K562 (cell line): Measurements from ENCODE around the gene HAPLN3. TPM values are rescaled to one million over a fixed set of nuclear protein-coding genes. Genes with fewer than 3 reads are reported as not detected.

ENCODE experiments used
- ATF1 ChIP-seq, 2 experiments: fragments of 450-650 bp in 1 of 2; IDR thresholded peaks; 2 replicates each; pipeline ENCODE4 v1.6.1; 2016; ENCODE audit warnings: missing compliant biosample characterization in 1 of 2, missing genetic modification characterization in 1 of 2
- BDP1 ChIP-seq: IDR thresholded peaks from 3 replicates; pipeline ENCODE4 v1.6.1; 2011; ENCODE audit not compliant: insufficient read length, insufficient read depth
- DPF2 ChIP-seq: fragments of 450-650 bp; IDR thresholded peaks from 2 replicates; pipeline ENCODE4 v1.6.1; 2016
- FOSL1 ChIP-seq: fragments of 200-800 bp; sonication (Bioruptor generic); conservative IDR thresholded peaks from 2 replicates; pipeline ENCODE4 v1.6.1; 2016; ENCODE audit warnings: missing genetic modification characterization, missing compliant biosample characterization
- KDM1A ChIP-seq, 2 experiments: fragments of 450-650 bp; IDR thresholded peaks; 2 replicates each; pipeline ENCODE4 v1.6.1; 2016; ENCODE audit warnings: mild to moderate bottlenecking in 2 of 2
- LCOR ChIP-seq: sonication (generic); formaldehyde crosslinking; IDR thresholded peaks from 2 replicates; pipeline ENCODE4 v1.8.0; 2022; ENCODE audit warnings: mild to moderate bottlenecking, missing genetic modification reagents
- MTF1 ChIP-seq: fragments of 250-450 bp; sonication (Bioruptor Pico); IDR thresholded peaks from 2 replicates; pipeline ENCODE4 v1.9.0; 2021; ENCODE audit warnings: moderate library complexity, mild to moderate bottlenecking, inconsistent platforms, borderline replicate concordance
- NUFIP1 ChIP-seq: fragments of 450-650 bp; IDR thresholded peaks from 2 replicates; pipeline ENCODE4 v1.6.1; 2018; ENCODE audit not compliant: partially characterized antibody
- PHB2 ChIP-seq: fragments of 450-650 bp; IDR thresholded peaks from 2 replicates; pipeline ENCODE4 v1.6.1; 2017; ENCODE audit warnings: low read depth
- POLR2H ChIP-seq: IDR thresholded peaks from 2 replicates; pipeline ENCODE4 v1.6.1; 2016; ENCODE audit warnings: missing genetic modification characterization, low read depth, mild to moderate bottlenecking, control low read depth, missing compliant biosample characterization, moderate library complexity
- PYGO2 ChIP-seq: fragments of 450-650 bp; IDR thresholded peaks from 2 replicates; pipeline ENCODE4 v1.6.1; 2016; ENCODE audit warnings: mild to moderate bottlenecking, missing genetic modification characterization, moderate library complexity, missing compliant biosample characterization
- RAD21 ChIP-seq, 2 experiments: fragments of 250-450 bp in 1 of 2; fragments of 450-650 bp in 1 of 2; sonication (Bioruptor Pico) in 1 of 2; formaldehyde crosslinking in 1 of 2; IDR thresholded peaks in 1 of 2; conservative IDR thresholded peaks in 1 of 2; 2 replicates each; pipeline versions ENCODE4 v1.4.0 to v1.8.0; 2020 to 2022; ENCODE audit warnings: mild to moderate bottlenecking in 2 of 2, moderate library complexity in 1 of 2
- SMARCA4 ChIP-seq: fragments of 450-650 bp; IDR thresholded peaks from 2 replicates; pipeline ENCODE4 v1.6.1; 2016
- ZKSCAN1 ChIP-seq: fragments of 150-350 bp; IDR thresholded peaks from 2 replicates; pipeline ENCODE4 v1.6.1; 2016; ENCODE audit warnings: low read depth, low read length
- ZNF280B ChIP-seq: fragments of 250-450 bp; sonication (Bioruptor Pico); IDR thresholded peaks from 2 replicates; pipeline ENCODE4 v1.5.1; 2021; ENCODE audit warnings: mild to moderate bottlenecking
- polyA plus RNA-seq, 8 experiments: library from polyadenylated mRNA; depleted of rRNA in 4 of 8; stranded (reverse) in 5 of 8; unstranded in 3 of 8; fragments of >200 nt; fragmentation: Nextera tagmentation in 2 of 8; fragmentation: Illumina TruSeq in 1 of 8; extraction: Ambion mirVana in 2 of 8; extraction: Trizol in 1 of 8; gene quantifications; 2 replicates each; pipeline versions ENCODE4 v1.2.1 to v1.2.3, GENCODE V29; 2011 to 2014; ENCODE audit warnings: inconsistent platforms in 1 of 8, missing spikeins in 1 of 8
- total RNA-seq, 7 experiments: library from RNA; depleted of rRNA in 6 of 7; stranded (reverse); fragments of >200 nt in 6 of 7; fragmentation: Illumina TruSeq in 2 of 7; extraction: Trizol in 2 of 7; gene quantifications; 2 replicates each; pipeline versions ENCODE4 v1.2.1 to v1.2.3, GENCODE V29; 2011 to 2021; ENCODE audit warnings: low replicate concordance in 1 of 7
- TF ChIP-seq, protein P1 (sequence below): fragments of 200-600 bp; sonication (generic); IDR thresholded peaks from one replicate; pipeline ENCODE4 v1.6.1; 2012; ENCODE audit warnings: mild to moderate bottlenecking, low read depth, low read length, inconsistent platforms

Gene HAPLN3
- total and polyA plus RNA-seq, 9 of the 15 experiments (the other 6 are each of a cell fraction or from before 2014, with no cell fraction given): 0.04 to 2.4 (median 0.65) TPM

DNA sequence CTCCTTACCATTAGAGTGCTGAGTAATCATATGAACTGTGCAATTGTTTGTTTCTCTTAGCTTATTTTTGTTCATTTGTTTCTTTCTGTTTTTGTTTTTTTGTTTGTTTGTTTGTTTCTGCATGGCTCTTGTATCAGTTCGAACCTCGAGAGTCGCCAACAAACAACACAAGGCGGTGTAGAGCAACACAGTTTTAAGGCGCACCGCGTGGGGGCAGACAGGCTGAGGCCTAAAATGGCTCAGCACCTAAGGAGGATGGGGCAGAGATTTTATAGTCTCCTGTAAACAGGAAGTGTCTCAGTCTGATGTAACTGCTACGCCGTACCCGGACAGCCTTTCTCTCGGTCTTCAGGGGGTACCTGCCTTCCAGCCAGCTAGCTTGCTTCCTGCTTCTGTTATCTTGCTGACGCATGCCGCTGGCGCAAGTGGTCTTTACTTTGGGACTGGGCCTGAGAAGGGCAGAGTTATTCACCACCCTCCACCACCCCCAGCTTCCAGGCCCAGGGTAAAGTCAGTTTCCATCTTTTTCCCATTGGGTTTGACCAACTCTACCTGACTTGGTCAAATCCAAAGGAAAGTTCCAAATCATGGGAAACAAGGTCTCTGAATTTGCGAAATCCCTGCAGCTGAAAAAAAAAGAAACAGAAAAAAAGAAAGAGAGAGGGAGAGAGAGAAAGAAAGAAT lies 43.6 kb upstream of the HAPLN3 start (continued):
- TF ChIP-seq ZNF280B (CRISPR knock-in tag) (no peak), PYGO2 (tag) (peak; percentile 72; the same call in 1 of the 2 replicates), FOSL1 (peak; percentile 44; the same call in 1 of the 2 replicates), KDM1A (IDR thresholded peaks at IDR 0.05) (peak; percentile 68 to 82), NUFIP1 (peak; percentile 91), MTF1 (CRISPR knock-in tag) (no peak), PHB2 (peak; percentile 50; the same call in 1 of the 2 replicates), BDP1 (no peak), LCOR (CRISPR knock-in tag) (peak; percentile 88), RAD21 (CRISPR knock-in tag; conservative IDR thresholded peaks at IDR 0.05 in 1 of 2, IDR thresholded peaks at IDR 0.05 in 1 of 2) (peak; percentile 66 to 79), ATF1 (CRISPR knock-in tag; IDR thresholded peaks at IDR 0.05) (no peak), ATF1 (tag; IDR thresholded peaks at IDR 0.05) (peak; percentile 85), ZKSCAN1 (0 out of 2 replicates have a peak, but pooled peaks have one; percentile 29), SMARCA4 (peak; percentile 80), DPF2 (peak; percentile 86), POLR2H (tag) (peak; percentile 72)
- TF ChIP-seq, protein P1, sequence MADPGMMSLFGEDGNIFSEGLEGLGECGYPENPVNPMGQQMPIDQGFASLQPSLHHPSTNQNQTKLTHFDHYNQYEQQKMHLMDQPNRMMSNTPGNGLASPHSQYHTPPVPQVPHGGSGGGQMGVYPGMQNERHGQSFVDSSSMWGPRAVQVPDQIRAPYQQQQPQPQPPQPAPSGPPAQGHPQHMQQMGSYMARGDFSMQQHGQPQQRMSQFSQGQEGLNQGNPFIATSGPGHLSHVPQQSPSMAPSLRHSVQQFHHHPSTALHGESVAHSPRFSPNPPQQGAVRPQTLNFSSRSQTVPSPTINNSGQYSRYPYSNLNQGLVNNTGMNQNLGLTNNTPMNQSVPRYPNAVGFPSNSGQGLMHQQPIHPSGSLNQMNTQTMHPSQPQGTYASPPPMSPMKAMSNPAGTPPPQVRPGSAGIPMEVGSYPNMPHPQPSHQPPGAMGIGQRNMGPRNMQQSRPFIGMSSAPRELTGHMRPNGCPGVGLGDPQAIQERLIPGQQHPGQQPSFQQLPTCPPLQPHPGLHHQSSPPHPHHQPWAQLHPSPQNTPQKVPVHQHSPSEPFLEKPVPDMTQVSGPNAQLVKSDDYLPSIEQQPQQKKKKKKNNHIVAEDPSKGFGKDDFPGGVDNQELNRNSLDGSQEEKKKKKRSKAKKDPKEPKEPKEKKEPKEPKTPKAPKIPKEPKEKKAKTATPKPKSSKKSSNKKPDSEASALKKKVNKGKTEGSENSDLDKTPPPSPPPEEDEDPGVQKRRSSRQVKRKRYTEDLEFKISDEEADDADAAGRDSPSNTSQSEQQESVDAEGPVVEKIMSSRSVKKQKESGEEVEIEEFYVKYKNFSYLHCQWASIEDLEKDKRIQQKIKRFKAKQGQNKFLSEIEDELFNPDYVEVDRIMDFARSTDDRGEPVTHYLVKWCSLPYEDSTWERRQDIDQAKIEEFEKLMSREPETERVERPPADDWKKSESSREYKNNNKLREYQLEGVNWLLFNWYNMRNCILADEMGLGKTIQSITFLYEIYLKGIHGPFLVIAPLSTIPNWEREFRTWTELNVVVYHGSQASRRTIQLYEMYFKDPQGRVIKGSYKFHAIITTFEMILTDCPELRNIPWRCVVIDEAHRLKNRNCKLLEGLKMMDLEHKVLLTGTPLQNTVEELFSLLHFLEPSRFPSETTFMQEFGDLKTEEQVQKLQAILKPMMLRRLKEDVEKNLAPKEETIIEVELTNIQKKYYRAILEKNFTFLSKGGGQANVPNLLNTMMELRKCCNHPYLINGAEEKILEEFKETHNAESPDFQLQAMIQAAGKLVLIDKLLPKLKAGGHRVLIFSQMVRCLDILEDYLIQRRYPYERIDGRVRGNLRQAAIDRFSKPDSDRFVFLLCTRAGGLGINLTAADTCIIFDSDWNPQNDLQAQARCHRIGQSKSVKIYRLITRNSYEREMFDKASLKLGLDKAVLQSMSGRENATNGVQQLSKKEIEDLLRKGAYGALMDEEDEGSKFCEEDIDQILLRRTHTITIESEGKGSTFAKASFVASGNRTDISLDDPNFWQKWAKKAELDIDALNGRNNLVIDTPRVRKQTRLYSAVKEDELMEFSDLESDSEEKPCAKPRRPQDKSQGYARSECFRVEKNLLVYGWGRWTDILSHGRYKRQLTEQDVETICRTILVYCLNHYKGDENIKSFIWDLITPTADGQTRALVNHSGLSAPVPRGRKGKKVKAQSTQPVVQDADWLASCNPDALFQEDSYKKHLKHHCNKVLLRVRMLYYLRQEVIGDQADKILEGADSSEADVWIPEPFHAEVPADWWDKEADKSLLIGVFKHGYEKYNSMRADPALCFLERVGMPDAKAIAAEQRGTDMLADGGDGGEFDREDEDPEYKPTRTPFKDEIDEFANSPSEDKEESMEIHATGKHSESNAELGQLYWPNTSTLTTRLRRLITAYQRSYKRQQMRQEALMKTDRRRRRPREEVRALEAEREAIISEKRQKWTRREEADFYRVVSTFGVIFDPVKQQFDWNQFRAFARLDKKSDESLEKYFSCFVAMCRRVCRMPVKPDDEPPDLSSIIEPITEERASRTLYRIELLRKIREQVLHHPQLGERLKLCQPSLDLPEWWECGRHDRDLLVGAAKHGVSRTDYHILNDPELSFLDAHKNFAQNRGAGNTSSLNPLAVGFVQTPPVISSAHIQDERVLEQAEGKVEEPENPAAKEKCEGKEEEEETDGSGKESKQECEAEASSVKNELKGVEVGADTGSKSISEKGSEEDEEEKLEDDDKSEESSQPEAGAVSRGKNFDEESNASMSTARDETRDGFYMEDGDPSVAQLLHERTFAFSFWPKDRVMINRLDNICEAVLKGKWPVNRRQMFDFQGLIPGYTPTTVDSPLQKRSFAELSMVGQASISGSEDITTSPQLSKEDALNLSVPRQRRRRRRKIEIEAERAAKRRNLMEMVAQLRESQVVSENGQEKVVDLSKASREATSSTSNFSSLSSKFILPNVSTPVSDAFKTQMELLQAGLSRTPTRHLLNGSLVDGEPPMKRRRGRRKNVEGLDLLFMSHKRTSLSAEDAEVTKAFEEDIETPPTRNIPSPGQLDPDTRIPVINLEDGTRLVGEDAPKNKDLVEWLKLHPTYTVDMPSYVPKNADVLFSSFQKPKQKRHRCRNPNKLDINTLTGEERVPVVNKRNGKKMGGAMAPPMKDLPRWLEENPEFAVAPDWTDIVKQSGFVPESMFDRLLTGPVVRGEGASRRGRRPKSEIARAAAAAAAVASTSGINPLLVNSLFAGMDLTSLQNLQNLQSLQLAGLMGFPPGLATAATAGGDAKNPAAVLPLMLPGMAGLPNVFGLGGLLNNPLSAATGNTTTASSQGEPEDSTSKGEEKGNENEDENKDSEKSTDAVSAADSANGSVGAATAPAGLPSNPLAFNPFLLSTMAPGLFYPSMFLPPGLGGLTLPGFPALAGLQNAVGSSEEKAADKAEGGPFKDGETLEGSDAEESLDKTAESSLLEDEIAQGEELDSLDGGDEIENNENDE: no peak
